Measurements from ENCODE around the gene GPRC5B.

GPRC5B gene

DNA sequence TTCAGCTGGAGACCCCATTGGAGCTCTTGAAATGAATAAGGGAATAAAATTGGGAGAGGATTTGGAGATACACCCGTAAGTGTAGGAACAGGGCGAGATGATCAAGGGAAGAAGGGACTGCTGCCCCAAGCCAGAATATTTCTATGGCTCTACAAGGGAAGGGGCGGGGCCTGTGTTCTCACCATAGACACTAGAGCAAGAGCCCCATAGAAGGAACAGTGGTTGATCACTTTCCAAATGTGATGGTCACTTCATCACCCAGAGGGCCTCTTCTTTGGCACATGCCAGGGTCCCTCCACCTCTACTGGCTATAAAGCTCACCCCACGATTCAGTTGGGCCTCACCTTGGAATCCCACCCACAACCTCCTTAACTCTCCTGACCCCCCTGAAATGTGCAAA lies 25.0 kb downstream of the GPRC5B start:
- POLR2A ChIA-PET = no interaction called here
- no peak for DNase-seq (ENCODE audit: extremely low spot score)
- TF ChIP-seq, protein P1, sequence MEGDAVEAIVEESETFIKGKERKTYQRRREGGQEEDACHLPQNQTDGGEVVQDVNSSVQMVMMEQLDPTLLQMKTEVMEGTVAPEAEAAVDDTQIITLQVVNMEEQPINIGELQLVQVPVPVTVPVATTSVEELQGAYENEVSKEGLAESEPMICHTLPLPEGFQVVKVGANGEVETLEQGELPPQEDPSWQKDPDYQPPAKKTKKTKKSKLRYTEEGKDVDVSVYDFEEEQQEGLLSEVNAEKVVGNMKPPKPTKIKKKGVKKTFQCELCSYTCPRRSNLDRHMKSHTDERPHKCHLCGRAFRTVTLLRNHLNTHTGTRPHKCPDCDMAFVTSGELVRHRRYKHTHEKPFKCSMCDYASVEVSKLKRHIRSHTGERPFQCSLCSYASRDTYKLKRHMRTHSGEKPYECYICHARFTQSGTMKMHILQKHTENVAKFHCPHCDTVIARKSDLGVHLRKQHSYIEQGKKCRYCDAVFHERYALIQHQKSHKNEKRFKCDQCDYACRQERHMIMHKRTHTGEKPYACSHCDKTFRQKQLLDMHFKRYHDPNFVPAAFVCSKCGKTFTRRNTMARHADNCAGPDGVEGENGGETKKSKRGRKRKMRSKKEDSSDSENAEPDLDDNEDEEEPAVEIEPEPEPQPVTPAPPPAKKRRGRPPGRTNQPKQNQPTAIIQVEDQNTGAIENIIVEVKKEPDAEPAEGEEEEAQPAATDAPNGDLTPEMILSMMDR (IDR thresholded peaks at IDR 0.05; ENCODE audit: control extremely low read depth, extremely low read depth, low read depth, missing control alignments) = no peak
- CTCF ChIA-PET = no interaction called here

DNA sequence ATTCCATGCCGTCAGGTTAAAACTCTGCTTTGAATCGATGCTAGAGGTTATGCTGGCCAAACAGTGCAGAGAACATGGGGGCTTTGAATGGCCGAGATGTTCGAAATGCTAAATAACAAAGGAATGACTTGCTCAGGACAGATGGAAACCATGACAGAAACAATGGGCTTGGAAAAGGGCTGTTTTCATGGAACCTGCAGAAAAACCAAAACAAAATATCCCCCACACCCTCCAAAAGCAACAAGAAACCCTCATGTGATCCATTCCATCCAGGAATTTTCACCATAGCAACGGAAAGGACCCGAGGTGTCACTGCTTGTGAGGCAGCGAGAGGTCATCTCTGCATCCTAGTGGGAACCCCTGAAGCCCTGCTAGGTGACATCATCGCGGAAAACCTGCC lies 25.5 kb downstream of the GPRC5B start:
- POLR2A ChIA-PET = no interaction called here
- TF ChIP-seq, protein P1 (IDR thresholded peaks at IDR 0.05; ENCODE audit: control extremely low read depth, extremely low read depth, low read depth, missing control alignments) = no peak
- DNase-seq (ENCODE audit: extremely low spot score) = no peak
- CTCF ChIA-PET = no interaction called here

DNA sequence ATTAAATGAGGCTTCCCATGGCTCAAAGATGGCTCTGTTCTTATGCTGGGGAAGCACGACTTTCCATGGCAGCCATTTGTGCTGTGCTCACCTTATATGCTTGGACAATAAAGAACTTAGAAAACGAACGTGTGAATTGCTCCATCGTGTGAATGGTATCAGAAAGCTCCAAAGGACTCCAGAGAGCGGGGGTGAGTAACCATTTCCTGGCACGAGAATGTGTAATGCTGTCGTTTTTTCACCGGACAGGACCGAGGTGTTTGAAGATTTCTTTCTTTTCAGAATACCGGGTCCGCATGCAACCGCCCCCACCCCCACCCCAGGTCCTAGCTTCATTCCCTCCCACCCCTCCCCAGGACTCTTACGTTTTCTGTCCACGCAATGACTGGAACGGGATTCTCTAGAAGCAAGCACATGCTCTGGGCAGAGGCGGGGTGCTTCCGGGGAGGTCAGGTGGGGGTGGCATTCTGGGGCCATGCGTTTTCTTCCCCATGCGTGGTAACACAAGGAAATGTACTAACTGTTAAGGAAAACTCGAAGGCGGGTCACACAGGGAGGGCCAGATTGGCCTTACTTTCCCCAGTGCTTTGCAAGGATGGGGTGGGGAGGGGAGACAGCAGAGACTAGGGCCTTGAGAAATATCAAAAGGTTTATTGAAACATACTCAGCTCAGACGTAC lies 26.2 kb downstream of the GPRC5B start:
- ChIA-PET POLR2A (no interaction called here), CTCF (no interaction called here)
- TF ChIP-seq, protein P1 (IDR thresholded peaks at IDR 0.05; ENCODE audit: control extremely low read depth, extremely low read depth, low read depth, missing control alignments) = no peak
- no peak for DNase-seq (ENCODE audit: extremely low spot score)

DNA sequence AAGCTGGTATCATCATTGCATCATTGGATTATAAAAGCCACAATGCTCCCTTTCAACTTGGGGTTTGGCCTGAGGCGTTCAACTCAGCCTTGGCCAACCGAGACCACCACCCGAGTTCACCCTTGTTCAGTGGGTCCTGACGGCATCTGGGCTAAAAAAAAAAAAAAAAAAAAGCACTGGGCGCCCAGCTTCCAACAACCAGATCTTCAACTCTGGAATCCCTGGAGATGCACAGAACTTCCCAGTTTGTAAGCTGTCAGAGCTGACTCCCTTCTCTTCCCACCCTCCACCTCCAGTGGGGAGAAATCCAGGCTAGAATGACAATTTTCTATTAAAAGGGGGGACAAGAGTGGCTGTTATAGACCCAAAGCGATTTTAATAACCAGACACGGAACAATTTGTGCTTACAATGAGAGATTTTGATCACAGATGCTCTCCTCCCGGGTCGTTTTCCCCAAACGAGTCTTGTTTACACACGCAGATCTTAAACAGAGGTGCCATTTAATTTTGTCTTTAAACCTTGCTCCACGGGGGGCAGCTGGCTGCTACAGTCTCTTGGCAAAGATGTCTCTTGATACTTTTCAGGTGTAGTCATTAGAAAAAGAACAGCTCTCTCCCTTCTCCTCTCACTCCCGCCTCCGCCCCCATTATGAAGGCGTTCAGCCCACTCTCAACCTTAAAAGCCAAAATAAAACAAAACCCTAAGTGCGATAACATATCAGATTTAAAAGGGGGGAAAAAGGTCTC lies 26.9 kb downstream of the GPRC5B start:
- TF ChIP-seq, protein P1 (IDR thresholded peaks at IDR 0.05; ENCODE audit: control extremely low read depth, extremely low read depth, low read depth, missing control alignments) = no peak
- ChIA-PET POLR2A (no interaction called here), CTCF (no interaction called here)
- DNase-seq (ENCODE audit: extremely low spot score) = no peak

DNA sequence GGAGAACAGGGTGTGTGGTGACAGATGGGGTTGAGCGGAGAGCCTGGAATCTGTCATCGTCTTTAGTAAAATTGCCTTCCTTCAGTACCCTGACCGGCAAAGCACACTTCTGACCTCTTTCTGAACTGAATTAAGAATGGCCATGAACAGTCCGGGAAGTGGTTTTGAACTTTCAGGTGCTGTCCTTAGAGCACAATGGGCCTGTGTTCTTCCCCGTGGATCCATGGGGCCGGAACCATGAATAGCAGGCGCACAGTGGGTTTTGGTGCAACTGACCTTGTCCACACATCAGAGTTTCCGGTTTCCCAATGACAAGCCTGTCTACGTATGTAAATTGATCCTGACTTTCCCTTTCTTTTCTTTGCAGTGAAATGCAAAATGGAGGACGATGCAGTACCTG lies 28.5 kb downstream of the GPRC5B start:
- CTCF ChIA-PET = no interaction called here
- TF ChIP-seq, protein P1 (IDR thresholded peaks at IDR 0.05; ENCODE audit: control extremely low read depth, extremely low read depth, low read depth, missing control alignments) = no peak
- POLR2A ChIA-PET = no interaction called here
- no peak for DNase-seq (ENCODE audit: extremely low spot score)

DNA sequence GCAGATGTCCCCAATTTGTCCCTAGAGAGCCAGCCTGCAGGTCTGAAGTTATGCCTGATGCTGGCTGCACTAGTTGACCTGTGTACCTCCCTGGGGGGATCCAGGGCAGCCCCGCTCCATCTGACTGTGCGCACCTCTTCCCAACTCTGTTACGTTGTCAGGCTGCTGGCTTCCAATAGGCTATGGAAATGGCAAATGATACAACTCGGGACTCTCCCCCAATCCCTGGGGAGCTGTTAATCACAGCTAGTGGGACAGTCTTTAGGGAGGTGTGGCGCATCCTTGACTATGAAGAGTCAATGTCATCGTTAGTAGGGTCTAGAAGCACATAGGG lies 30.1 kb downstream of the GPRC5B start:
- ChIA-PET POLR2A (no interaction called here), CTCF (interaction anchor here (1.1 kb wide), 1 partner anchor 9 kb away, joined by 3 read pairs; no protein-coding TSS in a partner anchor)
- DNase-seq (ENCODE audit: extremely low spot score) = no peak
- TF ChIP-seq, protein P1 (IDR thresholded peaks at IDR 0.05; ENCODE audit: control extremely low read depth, extremely low read depth, low read depth, missing control alignments) = no peak

Measured in GM10248 (cell line).